Urothelium cell line (cell line): Measurements from ENCODE around the gene TBC1D25.
"Not testable (repeated sequence)": the region's sequence is repeated elsewhere in the genome, so short reads cannot be mapped to it uniquely, and the experiment has no call there.

Source experiments
- DNase-seq: peaks from one replicate; pipeline ENCODE4 v3.0.0; 2011; ENCODE audit warnings: low spot score, mixed read lengths
- FAIRE-seq: peaks from 2 replicates; lab custom pipeline; 2011; peaks lifted over from hg19 to GRCh38; lab: Jason Lieb, UNC

The TBC1D25 gene

GRCh38 chrX:48515842-48516241, 23.7 kb upstream of the TBC1D25 start:
- no peak for FAIRE-seq
- no peak for DNase-seq

DNA sequence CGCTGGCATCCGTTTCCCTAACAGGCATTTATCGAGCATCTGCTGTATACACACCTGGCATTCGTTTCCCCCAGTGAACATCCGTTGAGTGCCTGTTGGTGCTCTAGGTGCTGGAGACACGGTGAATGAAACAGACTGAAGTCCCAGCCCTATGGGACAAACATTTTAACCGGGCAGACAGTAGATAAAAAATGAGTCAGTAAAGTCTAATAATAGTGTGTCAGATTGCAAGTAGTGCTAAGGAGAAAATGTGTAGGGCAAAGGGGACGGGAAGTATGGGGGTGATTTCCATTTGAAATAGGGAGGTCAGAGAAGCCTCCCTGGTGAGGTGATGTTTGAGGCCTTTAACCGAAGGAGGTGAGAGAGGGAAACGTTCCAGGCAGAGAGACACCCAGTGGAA, 23.2 kb upstream of the TBC1D25 start:
- DNase-seq (no peak), FAIRE-seq (no peak)

GRCh38 chrX:48516987-48517386, 22.5 kb upstream of the TBC1D25 start:
- DNase-seq, result no peak
- no peak for FAIRE-seq

DNA sequence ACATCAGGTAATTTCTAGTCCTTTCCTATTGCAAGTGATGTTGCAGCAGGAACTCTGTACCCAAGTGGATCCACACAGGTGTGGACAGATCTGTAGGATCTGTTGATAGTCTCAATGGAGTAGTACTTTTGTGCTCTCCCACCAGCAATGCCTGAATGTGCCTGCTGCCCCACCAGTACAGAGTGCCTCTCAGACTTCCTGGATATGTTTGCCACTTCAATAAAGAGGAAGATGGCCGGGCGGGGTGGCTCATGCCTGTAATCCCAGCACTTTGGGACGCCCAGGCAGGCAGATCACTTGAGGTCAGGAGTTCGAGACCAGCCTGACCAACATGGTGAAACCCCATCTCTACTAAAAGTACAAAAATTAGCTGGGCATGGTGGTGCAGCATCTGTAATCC, 20.0 kb upstream of the TBC1D25 start:
- not testable (repeated sequence) for FAIRE-seq, DNase-seq

DNA sequence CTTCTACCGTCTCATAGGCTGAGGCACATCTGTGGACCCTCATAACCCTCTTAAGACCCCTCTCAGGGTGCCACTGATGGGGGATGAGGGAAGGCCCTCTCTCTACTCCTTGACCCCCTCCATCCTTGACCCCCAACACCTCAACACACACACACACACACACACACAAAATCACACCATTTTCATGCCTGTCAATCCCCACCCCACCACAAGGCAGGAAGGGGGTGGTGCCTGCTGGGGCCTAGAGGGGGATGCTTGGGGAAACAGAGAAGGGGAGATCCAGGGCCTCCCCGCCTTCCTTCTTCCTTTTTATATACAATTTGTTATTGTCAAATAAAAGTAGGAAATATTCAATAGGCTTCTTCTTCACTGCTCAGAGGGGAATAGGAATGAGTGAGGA, 19.1 kb upstream of the TBC1D25 start:
- FAIRE-seq (no peak), DNase-seq (no peak)

DNA sequence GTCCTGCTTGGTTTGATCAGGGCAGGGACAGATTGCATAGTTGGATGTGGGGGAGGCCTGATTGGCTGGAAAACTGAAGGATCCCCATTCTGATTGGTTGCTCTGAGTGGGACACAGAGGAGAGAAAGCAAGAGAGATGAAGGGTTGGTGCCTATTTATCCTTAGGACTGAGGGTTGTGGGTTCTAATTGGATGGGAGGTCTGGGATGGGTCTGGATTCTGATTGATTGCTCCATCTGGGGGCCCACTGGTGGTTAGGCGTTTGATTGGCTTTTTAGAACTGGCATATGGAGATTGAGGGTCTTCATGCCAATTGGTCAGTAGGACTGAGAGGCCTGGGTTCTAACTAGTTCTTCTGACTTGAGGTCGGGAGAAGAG, 18.6 kb upstream of the TBC1D25 start:
- FAIRE-seq (no peak), DNase-seq (no peak)

DNA sequence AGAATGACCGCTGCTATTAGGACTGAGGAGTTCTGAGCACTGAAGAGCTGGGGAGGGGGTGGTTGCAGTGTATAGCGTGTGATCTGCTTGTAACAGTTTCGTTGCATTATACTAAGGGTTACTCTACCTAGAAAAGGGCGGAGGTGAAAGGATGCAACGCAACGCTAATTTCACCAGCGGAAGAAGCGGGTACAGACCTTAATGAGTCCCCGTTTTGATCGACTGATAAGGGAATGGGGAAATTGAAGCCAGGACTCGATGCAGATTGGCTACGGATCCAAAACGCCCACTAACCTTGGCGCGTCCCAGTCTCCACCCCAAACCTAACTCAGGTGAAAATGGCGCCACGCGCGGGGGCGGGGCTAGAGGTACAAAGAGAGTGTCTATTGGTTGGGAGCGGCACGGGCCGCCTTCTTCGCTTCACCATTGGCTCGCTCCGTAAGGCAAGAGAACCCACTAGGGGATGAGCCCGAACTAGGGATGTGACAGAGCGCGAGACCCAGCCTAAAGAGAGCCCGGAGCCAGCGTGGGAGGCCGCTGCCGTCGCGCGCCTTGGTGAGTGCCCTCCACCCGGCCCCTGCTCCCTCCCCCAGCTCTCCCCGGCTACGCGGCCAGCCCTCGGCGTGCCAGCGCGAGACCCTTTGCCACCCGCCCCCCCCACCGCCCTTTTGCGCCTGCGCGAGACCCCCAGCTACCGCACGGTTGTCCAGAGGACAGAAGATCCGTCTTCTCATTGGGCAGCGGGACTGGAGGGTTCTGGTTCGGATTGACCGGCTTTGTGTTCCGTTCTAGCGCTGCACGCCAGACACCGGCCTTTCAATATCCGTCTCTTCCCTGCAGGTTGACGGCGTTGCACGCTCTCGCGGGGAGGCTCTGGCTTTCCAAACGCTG, 17.9 kb upstream of the TBC1D25 start, which contains the start of gene EBP:
Gene EBP, plus strand, starts transcription at position 456 of the 891 bp plus-strand sequence. CDS start 1,964 bp downstream, outside the sequence.
- FAIRE-seq, result no peak
- peak; percentile 93 for DNase-seq

DNA sequence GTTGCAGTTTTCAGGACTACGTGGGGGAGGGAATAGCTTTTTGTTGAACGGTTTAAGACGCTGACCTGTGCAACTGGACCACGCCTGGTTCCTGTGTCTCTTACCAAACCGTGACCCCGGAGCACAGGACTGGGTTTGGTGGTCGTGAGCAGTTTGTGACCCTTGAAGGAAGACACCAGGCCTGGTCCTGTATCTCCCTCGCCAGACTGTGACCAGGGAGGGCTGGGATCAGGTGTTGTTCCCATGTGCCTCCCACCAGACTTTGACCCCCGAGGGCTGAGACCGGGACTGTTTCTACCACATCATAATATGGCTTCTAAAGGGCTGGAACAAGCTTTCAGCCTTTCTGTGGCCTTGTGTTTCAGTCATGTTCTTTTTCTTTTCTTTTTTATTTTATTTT, 17.2 kb upstream of the TBC1D25 start:
- DNase-seq (no peak), FAIRE-seq (no peak)

DNA sequence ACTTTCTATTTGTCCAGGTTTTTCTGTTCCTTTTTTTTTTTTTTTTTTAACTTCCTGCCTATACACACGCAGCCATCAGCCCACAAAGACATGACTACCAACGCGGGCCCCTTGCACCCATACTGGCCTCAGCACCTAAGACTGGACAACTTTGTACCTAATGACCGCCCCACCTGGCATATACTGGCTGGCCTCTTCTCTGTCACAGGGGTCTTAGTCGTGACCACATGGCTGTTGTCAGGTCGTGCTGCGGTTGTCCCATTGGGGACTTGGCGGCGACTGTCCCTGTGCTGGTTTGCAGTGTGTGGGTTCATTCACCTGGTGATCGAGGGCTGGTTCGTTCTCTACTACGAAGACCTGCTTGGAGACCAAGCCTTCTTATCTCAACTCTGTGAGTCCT, 15.8 kb upstream of the TBC1D25 start:
- FAIRE-seq (no peak), DNase-seq (no peak)

- not testable (repeated sequence) for DNase-seq, FAIRE-seq
Measured at GRCh38 chrX:48525853-48526252, 13.7 kb upstream of the TBC1D25 start.

- DNase-seq (no peak), FAIRE-seq (no peak)
Measured at GRCh38 chrX:48530736-48531135, 8.8 kb upstream of the TBC1D25 start.

- DNase-seq (peak; percentile 46), FAIRE-seq (no peak)
Measured at GRCh38 chrX:48531358-48531959, 8.1 kb upstream of the TBC1D25 start.

DNA sequence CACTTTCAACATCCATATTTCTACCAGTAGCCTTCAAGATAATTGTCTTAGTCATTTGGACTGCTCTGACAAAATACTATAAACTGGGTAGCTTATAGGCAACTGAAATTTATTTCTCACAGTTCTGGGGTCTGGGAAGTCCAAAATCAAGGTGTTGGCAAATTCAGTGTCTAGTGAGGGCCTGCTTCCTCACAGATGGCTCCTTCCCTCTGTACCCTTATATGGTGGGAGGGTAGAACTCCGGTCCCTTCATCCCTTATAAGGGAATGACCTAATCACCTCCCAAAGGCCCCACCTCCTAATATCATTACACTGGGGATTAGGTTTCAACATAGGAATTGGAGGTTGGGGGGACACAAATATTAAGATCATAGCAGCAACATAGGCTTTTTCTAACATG, 7.4 kb upstream of the TBC1D25 start:
- FAIRE-seq (no peak), DNase-seq (no peak)

- DNase-seq (no peak), FAIRE-seq (no peak)
Measured at GRCh38 chrX:48533165-48533564, 6.3 kb upstream of the TBC1D25 start.

GRCh38 chrX:48538641-48539344, 721 bp upstream of the TBC1D25 start:
- no peak for DNase-seq
- no peak for FAIRE-seq

- DNase-seq (peak; percentile 59), FAIRE-seq (no peak)
Measured at GRCh38 chrX:48540028-48540375, 488 bp downstream of the TBC1D25 start.

DNA sequence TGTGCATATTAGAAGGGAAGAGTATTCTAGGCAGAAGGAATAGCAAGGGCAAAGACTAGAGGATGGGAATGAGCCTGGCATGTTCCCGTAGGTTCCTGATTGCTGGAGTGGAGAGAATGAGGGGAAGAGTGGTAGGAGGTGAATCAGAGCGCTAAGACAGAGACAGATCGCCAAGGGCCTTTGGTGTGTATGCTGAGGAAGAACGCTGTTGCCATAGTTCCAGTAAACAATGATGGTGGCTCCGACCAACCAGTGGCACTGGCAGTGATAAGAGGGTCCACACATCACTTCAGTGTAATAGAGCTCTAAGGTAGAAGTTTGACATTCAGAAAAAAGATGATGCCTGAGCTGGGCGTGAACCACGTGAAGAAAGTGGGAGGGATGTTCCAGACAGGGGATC, 966 bp downstream of the TBC1D25 start:
- no peak for FAIRE-seq
- no peak for DNase-seq

GRCh38 chrX:48541140-48541814, 1.8 kb downstream of the TBC1D25 start:
- no peak for FAIRE-seq

GRCh38 chrX:48548871-48549270, 9.4 kb downstream of the TBC1D25 start:
- FAIRE-seq (no peak), DNase-seq (no peak)

More at GRCh38 chrX:48541140-48541814, 1.8 kb downstream of the TBC1D25 start:
- DNase-seq, result no peak

DNA sequence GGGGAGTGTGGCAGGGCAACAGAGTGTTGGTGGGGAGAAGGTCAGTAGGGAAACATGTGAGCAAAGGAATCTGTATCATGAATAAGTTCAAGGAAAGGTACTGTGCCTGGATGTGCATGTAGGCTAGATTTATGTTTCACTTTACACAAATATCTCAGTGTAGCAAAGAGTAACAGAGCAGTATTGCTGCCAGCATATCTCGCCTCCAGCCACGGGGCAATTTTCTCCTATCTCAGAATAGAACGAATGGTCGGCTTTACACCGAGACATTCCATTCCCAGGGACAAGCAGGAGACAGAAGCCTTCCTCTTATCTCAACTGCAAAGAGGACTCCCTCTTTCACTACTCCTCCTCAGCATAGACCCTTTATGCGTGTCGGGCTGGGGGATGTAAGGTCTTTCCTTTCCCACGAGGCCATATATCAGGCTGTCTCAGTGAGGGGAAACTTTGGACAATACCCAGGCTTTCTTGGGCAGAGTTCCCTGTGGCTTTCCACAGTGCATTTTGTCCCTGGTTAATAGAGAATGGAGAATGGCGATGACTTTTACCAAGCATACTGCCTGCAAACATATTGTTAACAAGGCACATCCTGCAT, 16.3 kb downstream of the TBC1D25 start:
- not testable (repeated sequence) for DNase-seq
- FAIRE-seq, result peak; percentile 42

DNA sequence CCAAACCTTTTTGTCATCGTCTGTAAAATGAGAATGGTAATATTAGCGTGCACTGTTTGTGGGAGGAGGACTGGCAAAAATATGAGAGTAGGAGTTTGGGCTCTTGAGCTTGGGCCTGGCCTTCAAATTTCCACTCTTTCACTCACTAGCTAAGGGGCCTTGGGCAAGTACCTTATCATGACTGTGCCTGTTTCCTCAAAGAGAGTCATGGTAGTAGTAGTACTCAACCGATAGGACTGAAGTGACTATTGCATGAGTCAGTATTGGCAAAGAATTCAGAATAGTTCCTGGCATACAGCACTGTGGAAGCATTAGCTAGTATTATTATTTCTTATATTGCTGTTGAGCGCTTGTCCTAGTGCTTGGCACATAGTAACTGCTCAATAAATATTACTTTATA, 18.8 kb downstream of the TBC1D25 start:
- FAIRE-seq (no peak), DNase-seq (peak; percentile 17)
